Endothelial cell of umbilical vein (primary cell): ENCODE data around the gene HSD3B1. TPM values are rescaled to one million over a fixed set of nuclear protein-coding genes. Genes with fewer than 3 reads are reported as not detected.
"Not testable (repeated sequence)": the region's sequence is repeated elsewhere in the genome, so short reads cannot be mapped to it uniquely, and the experiment has no call there.

Experiments
- BruUV-seq: library from RNA; stranded (reverse); fragments of 400-500 nt; replicated peaks from 2 replicates; lab custom pipeline; 2021; lab: Mats Ljungman, UMichigan
- CTCF ChIA-PET: fragments of 300-600, 350-600 bp; sonication (Branson Sonifier 250); formaldehyde crosslinking; loops from one replicate; lab custom pipeline; 2021; ENCODE audit warnings: antibody characterized with exemption, inconsistent platforms; lab: Charles Lee
- POLR2A ChIA-PET: fragments of 300-600, 350-600 bp; sonication (Branson Sonifier 250); formaldehyde crosslinking; loops from one replicate; lab custom pipeline; 2021; ENCODE audit warnings: antibody characterized with exemption, inconsistent platforms; lab: Charles Lee
- DNase-seq: peaks from one replicate; pipeline ENCODE4 v3.0.0-alpha.2; 2011; ENCODE audit warnings: low read depth, low spot score
- FAIRE-seq: peaks from 2 replicates; lab custom pipeline; 2011; peaks lifted over from hg19 to GRCh38; lab: Jason Lieb, UNC
- H2AFZ ChIP-seq: 2 replicates; pipeline ENCODE4 v1.6.0; 2012; ENCODE audit warnings: low read depth, low read length, control low read depth, inconsistent platforms
- H3K27ac ChIP-seq: 2 replicates; pipeline ENCODE4 v1.5.1; 2011; ENCODE audit warnings: low read depth, mild to moderate bottlenecking, control low read depth, low read length, moderate library complexity; ENCODE audit not compliant: insufficient read depth
- H3K27me3 ChIP-seq, 2 experiments: 2 replicates each; pipeline versions ENCODE4 v1.6.0 to v1.6.1; 2011; ENCODE audit warnings: low read length in 2 of 2, mixed read lengths in 1 of 2; ENCODE audit not compliant: control insufficient read depth in 2 of 2, insufficient read depth in 2 of 2
- H3K36me3 ChIP-seq, 2 experiments: 2 replicates in 1 of 2; 3 replicates in 1 of 2; pipeline ENCODE4 v1.5.1; 2011; ENCODE audit warnings: low read length in 2 of 2, mild to moderate bottlenecking in 1 of 2, moderate library complexity in 1 of 2; ENCODE audit not compliant: control insufficient read depth in 2 of 2, insufficient read depth in 2 of 2; ENCODE audit errors: extremely low read depth in 1 of 2
- H3K4me1 ChIP-seq: 3 replicates; pipeline ENCODE4 v1.5.1; 2011; ENCODE audit warnings: mild to moderate bottlenecking, low read length; ENCODE audit not compliant: control insufficient read depth, insufficient read depth; ENCODE audit errors: extremely low read depth
- H3K4me2 ChIP-seq: 2 replicates; pipeline ENCODE4 v1.6.1; 2011; ENCODE audit warnings: low read length, control low read depth, mixed read lengths; ENCODE audit not compliant: insufficient read depth
- H3K4me3 ChIP-seq, 3 experiments: fragments of 200-600 bp in 1 of 3; sonication (generic), shearing (Covaris generic) in 1 of 3; replicated peaks in 1 of 3; 2 replicates each; pipeline ENCODE4 v1.5.1; 2011 to 2016; ENCODE audit warnings: control low read depth in 3 of 3, low read length in 3 of 3, mild to moderate bottlenecking in 2 of 3, inconsistent platforms in 1 of 3, low read depth in 1 of 3, moderate library complexity in 1 of 3; ENCODE audit not compliant: insufficient read depth in 1 of 3
- H3K79me2 ChIP-seq: 2 replicates; pipeline ENCODE4 v1.6.0; 2012; ENCODE audit warnings: low read length, inconsistent platforms; ENCODE audit not compliant: control insufficient read depth, insufficient read depth
- H3K9ac ChIP-seq: replicated peaks from 2 replicates; pipeline ENCODE3; 2011; ENCODE audit warnings: low read length, control low read depth; ENCODE audit not compliant: insufficient read depth; ENCODE audit errors: extremely low read depth
- H3K9me1 ChIP-seq: replicated peaks from 3 replicates; pipeline ENCODE4 v1.6.0; 2011; ENCODE audit warnings: mild to moderate bottlenecking, low read length; ENCODE audit not compliant: control insufficient read depth, insufficient read depth; ENCODE audit errors: extremely low read depth
- H3K9me3 ChIP-seq: replicated peaks from 2 replicates; pipeline ENCODE4 v1.5.1; 2012; ENCODE audit warnings: low read length, inconsistent platforms; ENCODE audit not compliant: control insufficient read depth, insufficient read depth
- H4K20me1 ChIP-seq: replicated peaks from 2 replicates; pipeline ENCODE3; 2011; ENCODE audit warnings: mild to moderate bottlenecking, low read length; ENCODE audit not compliant: control insufficient read depth, insufficient read depth; ENCODE audit errors: extremely low read depth
- CTCF ChIP-seq, 2 donors: IDR thresholded peaks; 1 replicate in 1 of 2; 2 replicates in 1 of 2; pipeline ENCODE4 v1.5.1; 2011; ENCODE audit warnings: low read length in 2 of 2, mild to moderate bottlenecking in 2 of 2, moderate library complexity in 2 of 2, control low read depth in 1 of 2, inconsistent platforms in 1 of 2, low read depth in 1 of 2; ENCODE audit not compliant: insufficient read depth in 1 of 2; ENCODE audit errors: extremely low read depth in 1 of 2
- EZH2 ChIP-seq: IDR thresholded peaks from 2 replicates; pipeline ENCODE4 v1.6.1; 2012; ENCODE audit warnings: borderline replicate concordance, low read depth, mild to moderate bottlenecking, moderate library complexity, low read length, inconsistent platforms; ENCODE audit not compliant: severe bottlenecking
- FOS ChIP-seq: IDR thresholded peaks from 2 replicates; pipeline ENCODE4 v1.6.1; 2011; ENCODE audit warnings: mild to moderate bottlenecking, low read length, moderate library complexity, borderline replicate concordance; ENCODE audit not compliant: insufficient read depth
- GATA2 ChIP-seq: IDR thresholded peaks from 2 replicates; pipeline ENCODE4 v1.7.0; 2011; ENCODE audit warnings: low read depth, mild to moderate bottlenecking, moderate library complexity, mixed read lengths, low read length; ENCODE audit not compliant: insufficient read length, insufficient read depth
- JUN ChIP-seq: IDR thresholded peaks from 2 replicates; pipeline ENCODE4 v1.6.1; 2011; ENCODE audit warnings: borderline replicate concordance, low read depth; ENCODE audit not compliant: insufficient read length, insufficient read depth
- MAX ChIP-seq: IDR thresholded peaks from 2 replicates; pipeline ENCODE4 v1.6.1; 2011; ENCODE audit not compliant: insufficient read depth, insufficient read length
- MYC ChIP-seq: IDR thresholded peaks from one replicate; pipeline ENCODE4 v1.6.1; 2011; ENCODE audit warnings: mild to moderate bottlenecking, low read depth, low read length
- POLR2A ChIP-seq: IDR thresholded peaks from 2 replicates; pipeline ENCODE4 v1.6.1; 2012; ENCODE audit warnings: low read depth, mild to moderate bottlenecking, control low read depth, low read length
- POLR2AphosphoS5 ChIP-seq: IDR thresholded peaks from 2 replicates; pipeline ENCODE4 v1.6.1; 2012; ENCODE audit warnings: low read depth, mild to moderate bottlenecking, control low read depth, low read length, moderate library complexity; ENCODE audit not compliant: insufficient read depth
- dilution Hi-C: fragments of 300-500 bp; cut with MboI; formaldehyde crosslinking; loops from one replicate; pipeline ENCODE4 v1.15.0; 2019; ENCODE audit warnings: low sequenced_read_pairs; ENCODE audit not compliant: extremely low pct_ligation_motif_present
- intact Hi-C: fragments of 100-400 bp; cut with micrococcal nuclease; formaldehyde crosslinking; loops from one replicate; pipeline ENCODE4 v1.10.0; 2022
- polyA plus RNA-seq, 4 experiments: library from polyadenylated mRNA; depleted of rRNA in 3 of 4; stranded (reverse) in 3 of 4; unstranded in 1 of 4; fragments of >200 nt; gene quantifications; 2 replicates each; pipeline versions ENCODE4 v1.2.1 to v1.2.3, GENCODE V29; 2011 to 2012; ENCODE audit warnings: missing spikeins in 1 of 4
- total RNA-seq: library from RNA; stranded (reverse); gene quantifications from 2 replicates; pipeline ENCODE4 v1.2.3, GENCODE V29; 2021

The HSD3B1 gene
- total and polyA plus RNA-seq, 2 donors (not counting 3 experiments of a cell fraction or from before 2014, with no cell fraction given), result not detected

- H4K20me1 ChIP-seq, result no peaks in the 10 kb centered on the region
- FAIRE-seq (no peak), DNase-seq (no peak)
- no peaks in the 10 kb centered on the region for H3K4me1 ChIP-seq
- ChIA-PET POLR2A (no interaction called here), CTCF (no interaction called here)
- no peak overlapping the region for H3K27ac ChIP-seq
- TF ChIP-seq POLR2AphosphoS5 (no peak), EZH2 (no peak), JUN (no peak), MAX (no peak), FOS (no peak), GATA2 (no peak), POLR2A (no peak), MYC (no peak), CTCF (IDR thresholded peaks at IDR 0.05; ENCODE audit: extremely low read depth in 1 of 2, insufficient read depth in 1 of 2, low read depth in 1 of 2, low read length in 2 of 2) (no peak)
- no peaks in the 10 kb centered on the region for H3K9me1 ChIP-seq
- H3K4me2 ChIP-seq, result no peak overlapping the region
- no peak overlapping the region for H2AFZ ChIP-seq
- no peak overlapping the region for H3K4me3 ChIP-seq
- H3K9ac ChIP-seq, result no peak overlapping the region
- no TSS peak for BruUV-seq
- H3K79me2 ChIP-seq, result no peaks in the 10 kb centered on the region
- no peaks in the 10 kb centered on the region for H3K9me3 ChIP-seq
- dilution Hi-C loops (no loop called here), intact Hi-C loops (no loop called here)
- H3K36me3 ChIP-seq, result no peaks in the 10 kb centered on the region
- no peaks in the 10 kb centered on the region for H3K27me3 ChIP-seq
Observed at GRCh38 chr1:119516680-119517079, 9.7 kb downstream of the HSD3B1 start.

GRCh38 chr1:119517667-119518066, 10.7 kb downstream of the HSD3B1 start:
- H2AFZ ChIP-seq, BruUV-seq, H3K9me1 ChIP-seq, H3K27ac ChIP-seq, H3K4me3 ChIP-seq, intact Hi-C loops, FAIRE-seq, H3K79me2 ChIP-seq, H3K36me3 ChIP-seq, H3K9me3 ChIP-seq, CTCF ChIA-PET, dilution Hi-C loops, H3K4me1 ChIP-seq, DNase-seq, H4K20me1 ChIP-seq, H3K4me2 ChIP-seq, H3K9ac ChIP-seq, POLR2A ChIA-PET, H3K27me3 ChIP-seq: not testable (repeated sequence)
